ENCODE results near the gene PSD. TPM values are rescaled to one million over a fixed set of nuclear protein-coding genes. Genes with fewer than 3 reads are reported as not detected.
A peak's percentile ranks its signal among the peaks of the same experiment; 100 is the strongest.

PSD gene
- total RNA-seq, 6 experiments from 2014 or later: 0.37 to 1.4 (median 0.69) TPM

- H3K36me3 Mint-ChIP-seq (ENCODE audit: low read depth): no peaks in the 10 kb centered on the region
- DNase-seq: no peak
- no peaks in the 10 kb centered on the region for H3K9me3 Mint-ChIP-seq
- peaks cover 22% of the 10 kb centered on the region for H3K4me1 Mint-ChIP-seq (ENCODE audit: low read depth)
- H3K27ac Mint-ChIP-seq: no peak overlapping the region
- TF ChIP-seq, protein P1, sequence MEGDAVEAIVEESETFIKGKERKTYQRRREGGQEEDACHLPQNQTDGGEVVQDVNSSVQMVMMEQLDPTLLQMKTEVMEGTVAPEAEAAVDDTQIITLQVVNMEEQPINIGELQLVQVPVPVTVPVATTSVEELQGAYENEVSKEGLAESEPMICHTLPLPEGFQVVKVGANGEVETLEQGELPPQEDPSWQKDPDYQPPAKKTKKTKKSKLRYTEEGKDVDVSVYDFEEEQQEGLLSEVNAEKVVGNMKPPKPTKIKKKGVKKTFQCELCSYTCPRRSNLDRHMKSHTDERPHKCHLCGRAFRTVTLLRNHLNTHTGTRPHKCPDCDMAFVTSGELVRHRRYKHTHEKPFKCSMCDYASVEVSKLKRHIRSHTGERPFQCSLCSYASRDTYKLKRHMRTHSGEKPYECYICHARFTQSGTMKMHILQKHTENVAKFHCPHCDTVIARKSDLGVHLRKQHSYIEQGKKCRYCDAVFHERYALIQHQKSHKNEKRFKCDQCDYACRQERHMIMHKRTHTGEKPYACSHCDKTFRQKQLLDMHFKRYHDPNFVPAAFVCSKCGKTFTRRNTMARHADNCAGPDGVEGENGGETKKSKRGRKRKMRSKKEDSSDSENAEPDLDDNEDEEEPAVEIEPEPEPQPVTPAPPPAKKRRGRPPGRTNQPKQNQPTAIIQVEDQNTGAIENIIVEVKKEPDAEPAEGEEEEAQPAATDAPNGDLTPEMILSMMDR (IDR thresholded peaks at IDR 0.05): no peak
- peak overlapping the region; percentile 89; the same call in 1 of the 2 replicates for H3K4me3 Mint-ChIP-seq
- H3K27me3 Mint-ChIP-seq (ENCODE audit: insufficient read depth): peaks cover 8% of the 10 kb centered on the region
Measured at GRCh38 chr10:102462512-102463054, 44.0 kb upstream of the PSD start.

DNA sequence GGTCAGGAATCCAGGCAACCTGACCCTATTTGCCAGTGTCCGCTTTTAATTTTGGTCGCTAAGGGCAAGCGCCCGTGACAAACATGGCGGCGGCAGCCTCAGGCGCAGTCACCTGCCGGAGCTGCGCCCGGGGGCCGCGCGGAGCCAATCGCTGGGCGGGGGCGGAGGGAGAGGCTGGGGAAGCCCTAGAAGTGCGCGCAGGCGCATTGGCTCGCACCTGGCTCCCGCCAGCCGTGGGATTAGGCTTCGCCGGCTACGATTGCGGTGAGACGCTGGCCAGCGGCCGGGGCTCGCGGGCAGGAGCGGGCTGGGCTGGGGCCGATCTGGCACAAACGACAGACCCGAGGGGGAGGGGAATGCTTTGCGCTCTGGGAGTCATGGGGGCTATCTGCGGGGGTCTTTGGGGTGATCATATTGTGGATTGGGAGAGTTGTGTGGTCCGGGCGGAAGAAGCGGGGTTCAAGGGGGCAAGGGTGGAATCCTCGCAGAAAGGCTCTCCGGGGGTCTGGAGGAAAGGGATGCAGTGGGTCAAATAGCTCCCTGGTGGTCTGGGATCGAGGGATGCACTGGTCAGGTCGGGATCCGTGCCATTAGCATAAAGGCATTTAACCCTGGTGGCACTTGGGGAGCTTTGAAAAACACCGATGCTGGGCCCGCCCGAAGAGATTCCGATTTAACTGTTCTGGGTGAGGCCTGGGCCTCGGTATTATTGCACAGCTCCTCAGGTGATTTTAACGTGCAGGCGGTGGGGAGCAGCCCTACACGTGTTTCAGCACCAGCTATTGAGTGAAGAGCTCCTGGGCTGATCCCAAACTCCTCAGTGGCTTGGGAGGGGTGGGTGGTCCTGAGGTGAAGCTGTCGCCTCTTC lies 42.8 kb upstream of the PSD start:
- TF ChIP-seq, protein P1 (IDR thresholded peaks at IDR 0.05): no peak
- Mint-ChIP-seq H3K27me3 (ENCODE audit: insufficient read depth) (peaks cover 9% of the 10 kb centered on the region), H3K27ac (no peak overlapping the region), H3K36me3 (ENCODE audit: low read depth) (no peaks in the 10 kb centered on the region), H3K4me3 (peak overlapping the region; percentile 89), H3K4me1 (ENCODE audit: low read depth) (peaks cover 23% of the 10 kb centered on the region), H3K9me3 (no peaks in the 10 kb centered on the region)
- DNase-seq: peak; percentile 60

- no peaks in the 10 kb centered on the region for H3K9me3 Mint-ChIP-seq
Measured at GRCh38 chr10:102460836-102461186, 42.2 kb upstream of the PSD start.

DNA sequence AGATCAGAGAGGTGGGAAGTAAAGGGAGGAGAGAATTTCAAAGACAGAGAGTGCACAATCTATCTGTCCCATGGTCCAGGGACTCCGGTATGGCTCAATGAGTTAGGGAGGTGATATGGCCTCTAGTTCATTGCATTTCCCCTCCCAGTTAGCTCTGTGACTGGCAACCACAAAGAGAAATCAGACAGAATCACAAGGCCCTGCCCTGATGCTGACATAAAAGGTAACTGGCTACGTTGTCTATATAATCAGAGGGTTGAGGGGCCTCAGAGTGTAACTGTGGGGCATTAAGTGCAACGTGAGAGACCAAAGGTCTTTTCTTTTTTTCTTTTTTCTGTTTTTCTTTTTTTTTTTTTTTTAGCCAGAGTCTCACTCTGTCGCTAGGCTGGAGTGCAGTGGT lies 40.1 kb upstream of the PSD start:
- DNase-seq: no peak
- Mint-ChIP-seq H3K4me3 (no peak overlapping the region), H3K27me3 (ENCODE audit: insufficient read depth) (peaks cover 8% of the 10 kb centered on the region), H3K36me3 (ENCODE audit: low read depth) (no peaks in the 10 kb centered on the region), H3K27ac (no peak overlapping the region), H3K9me3 (no peaks in the 10 kb centered on the region), H3K4me1 (ENCODE audit: low read depth) (peaks cover 50% of the 10 kb centered on the region)
- TF ChIP-seq, protein P1 (IDR thresholded peaks at IDR 0.05): no peak

More at GRCh38 chr10:102460836-102461186, 42.2 kb upstream of the PSD start:
- TF ChIP-seq, protein P1 (IDR thresholded peaks at IDR 0.05): no peak
- Mint-ChIP-seq H3K4me3 (peak overlapping the region; percentile 89), H3K36me3 (ENCODE audit: low read depth) (no peaks in the 10 kb centered on the region), H3K27me3 (ENCODE audit: insufficient read depth) (peaks cover 9% of the 10 kb centered on the region), H3K4me1 (ENCODE audit: low read depth) (peaks cover 29% of the 10 kb centered on the region), H3K27ac (no peak overlapping the region)
- DNase-seq: no peak

DNA sequence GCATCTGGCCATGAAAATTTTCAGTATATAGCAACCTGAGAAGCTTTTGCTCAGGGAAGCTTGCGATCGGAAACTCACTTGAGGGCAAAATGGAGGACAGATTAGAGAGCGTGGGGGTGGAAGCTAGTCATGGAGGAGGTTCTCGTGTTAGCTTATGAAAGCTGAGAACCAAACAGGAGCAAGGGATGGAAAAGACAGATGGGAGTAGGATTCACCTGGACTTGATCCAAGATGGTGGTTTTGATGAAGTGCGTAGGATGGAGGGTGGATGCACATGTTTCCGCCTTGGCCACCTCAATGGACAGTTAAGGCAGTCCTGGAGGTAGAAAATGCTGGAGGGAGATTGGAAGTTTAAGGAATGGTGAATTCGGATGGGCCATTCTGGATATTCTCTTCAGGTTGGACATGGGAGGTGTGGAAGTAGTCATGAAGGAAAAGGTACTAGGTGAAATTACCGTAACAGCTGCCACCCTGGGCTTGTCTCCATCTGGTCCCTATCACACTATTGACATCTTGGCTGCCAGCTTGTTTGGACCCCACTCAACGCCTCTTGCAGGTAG lies 39.1 kb upstream of the PSD start:
- Mint-ChIP-seq H3K27ac (no peak overlapping the region), H3K27me3 (ENCODE audit: insufficient read depth) (peaks cover 11% of the 10 kb centered on the region), H3K36me3 (ENCODE audit: low read depth) (peaks cover 5% of the 10 kb centered on the region; the same call in 1 of the 2 replicates), H3K4me1 (ENCODE audit: low read depth) (peaks cover 58% of the 10 kb centered on the region), H3K4me3 (no peak overlapping the region), H3K9me3 (no peaks in the 10 kb centered on the region)
- TF ChIP-seq, protein P1 (IDR thresholded peaks at IDR 0.05): no peak
- no peak for DNase-seq
